Erythroblast (primary cell): ENCODE data around the gene TPCN2.
A peak's percentile ranks its signal among the peaks of the same experiment; 100 is the strongest.

ENCODE experiments used
- DNase-seq, 2 experiments: peaks; one replicate each; lab custom pipeline; 2025; lab: John Stamatoyannopoulos, UW
- GATA1 ChIP-seq: IDR thresholded peaks from 2 replicates; pipeline ENCODE4 v1.6.1; 2011; ENCODE audit warnings: low read depth, mild to moderate bottlenecking, control low read depth, low read length, moderate library complexity
- POLR2A ChIP-seq: IDR thresholded peaks from 2 replicates; pipeline ENCODE4 v1.6.1; 2011; ENCODE audit warnings: mild to moderate bottlenecking, low read length

TPCN2 gene

GRCh38 chr11:69097263-69097662 lies 48.5 kb downstream of the TPCN2 start:
- no peak for DNase-seq
- no peak for TF ChIP-seq POLR2A
- no peak for TF ChIP-seq GATA1

GRCh38 chr11:69099180-69099579 lies 50.4 kb downstream of the TPCN2 start:
- TF ChIP-seq GATA1 (no peak), POLR2A (no peak)
- DNase-seq: no peak

- TF ChIP-seq POLR2A (no peak), GATA1 (no peak)
- no peak for DNase-seq
Measured at GRCh38 chr11:69100454-69101114, 51.9 kb downstream of the TPCN2 start.

- DNase-seq: peak; percentile 24 to 63
- TF ChIP-seq POLR2A (no peak), GATA1 (no peak)
Measured at GRCh38 chr11:69101115-69101791, 52.5 kb downstream of the TPCN2 start.

- no peak for DNase-seq
- TF ChIP-seq POLR2A (no peak), GATA1 (no peak)
Measured at GRCh38 chr11:69101792-69102695, 53.3 kb downstream of the TPCN2 start.

- TF ChIP-seq POLR2A (no peak), GATA1 (no peak)
- DNase-seq: no peak
Measured at GRCh38 chr11:69102732-69103615, 54.2 kb downstream of the TPCN2 start.

GRCh38 chr11:69104212-69104855 lies 55.6 kb downstream of the TPCN2 start:
- no peak for DNase-seq
- no peak for TF ChIP-seq POLR2A
- no peak for TF ChIP-seq GATA1

- no peak for DNase-seq
- no peak for TF ChIP-seq GATA1
- no peak for TF ChIP-seq POLR2A
Measured at GRCh38 chr11:69104856-69105395, 56.2 kb downstream of the TPCN2 start.

GRCh38 chr11:69105461-69106030 lies 56.8 kb downstream of the TPCN2 start:
- no peak for DNase-seq
- TF ChIP-seq GATA1: no peak
- no peak for TF ChIP-seq POLR2A

- TF ChIP-seq POLR2A (no peak), GATA1 (no peak)
- no peak for DNase-seq
Measured at GRCh38 chr11:69106031-69106811, 57.5 kb downstream of the TPCN2 start.

- no peak for DNase-seq
- TF ChIP-seq POLR2A (no peak), GATA1 (no peak)
Measured at GRCh38 chr11:69107413-69107812, 58.7 kb downstream of the TPCN2 start.
